Measurements from ENCODE around the gene EYA3. TPM values are rescaled to one million over a fixed set of nuclear protein-coding genes. Genes with fewer than 3 reads are reported as not detected.

Gene EYA3
- total RNA-seq, 1 donor, result 21.9 TPM

DNA sequence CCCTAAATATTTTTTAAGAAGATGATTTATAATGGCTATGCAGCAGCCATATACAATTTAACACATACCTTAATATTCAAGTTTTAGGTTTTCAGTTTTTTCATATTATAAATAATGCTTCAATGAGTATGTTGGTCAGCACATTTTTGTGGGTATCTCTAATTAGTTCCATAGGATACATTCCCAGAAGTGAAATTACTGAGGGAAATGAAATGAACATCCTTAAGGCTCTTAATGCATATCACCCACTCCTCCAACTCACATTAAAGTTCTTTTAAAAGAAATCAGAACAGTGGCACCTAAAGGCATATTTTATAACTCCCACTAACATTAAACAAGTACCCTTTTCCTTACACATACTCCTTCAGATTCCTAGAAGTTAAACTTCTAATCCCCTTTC is 56.1 kb downstream of the EYA3 start:
- no peak for TF ChIP-seq CTCF (IDR thresholded peaks at IDR 0.05; ENCODE audit: insufficient read depth, low read length)
- H3K4me3 ChIP-seq (ENCODE audit: low read depth, low read length), result no peak overlapping the region
- no peak for DNase-seq (ENCODE audit: low read depth)

DNA sequence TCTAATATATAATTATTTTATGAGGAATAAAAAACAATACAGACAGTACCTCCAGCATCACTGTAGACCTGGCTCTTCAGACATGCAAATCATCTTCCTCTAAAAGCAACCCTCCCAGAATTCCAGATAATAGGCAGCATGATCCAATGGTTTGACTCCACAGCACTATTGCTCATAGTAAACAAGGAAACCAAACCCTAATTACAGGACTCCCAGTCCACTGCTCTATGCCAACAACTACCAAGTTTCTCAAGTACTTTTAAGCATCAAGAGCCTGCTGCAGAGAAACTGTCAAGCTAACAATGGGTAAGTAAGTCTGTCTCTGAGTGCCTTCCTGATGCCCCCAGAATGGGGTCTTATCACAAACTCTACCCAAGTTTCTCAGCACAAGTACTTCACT is 57.2 kb downstream of the EYA3 start:
- peak; percentile 18 for DNase-seq (ENCODE audit: low read depth)
- no peak overlapping the region for H3K4me3 ChIP-seq (ENCODE audit: low read depth, low read length)
- no peak for TF ChIP-seq CTCF (IDR thresholded peaks at IDR 0.05; ENCODE audit: insufficient read depth, low read length)

GRCh38 chr1:28028873-28029654 is 59.3 kb downstream of the EYA3 start:
- no peak for TF ChIP-seq CTCF (IDR thresholded peaks at IDR 0.05; ENCODE audit: insufficient read depth, low read length)
- DNase-seq (ENCODE audit: low read depth), result peak; percentile 49
- no peak overlapping the region for H3K4me3 ChIP-seq (ENCODE audit: low read depth, low read length)

- TF ChIP-seq CTCF (IDR thresholded peaks at IDR 0.05; ENCODE audit: insufficient read depth, low read length), result no peak
- H3K4me3 ChIP-seq (ENCODE audit: low read depth, low read length), result no peak overlapping the region
Observed at GRCh38 chr1:28027660-28028059, 60.8 kb downstream of the EYA3 start.

GRCh38 chr1:28027238-28027637 is 61.2 kb downstream of the EYA3 start:
- H3K4me3 ChIP-seq (ENCODE audit: low read depth, low read length), result no peak overlapping the region
- DNase-seq (ENCODE audit: low read depth), result no peak
- TF ChIP-seq CTCF (IDR thresholded peaks at IDR 0.05; ENCODE audit: insufficient read depth, low read length), result no peak

More at GRCh38 chr1:28027660-28028059, 60.8 kb downstream of the EYA3 start:
- no peak for DNase-seq (ENCODE audit: low read depth)

DNA sequence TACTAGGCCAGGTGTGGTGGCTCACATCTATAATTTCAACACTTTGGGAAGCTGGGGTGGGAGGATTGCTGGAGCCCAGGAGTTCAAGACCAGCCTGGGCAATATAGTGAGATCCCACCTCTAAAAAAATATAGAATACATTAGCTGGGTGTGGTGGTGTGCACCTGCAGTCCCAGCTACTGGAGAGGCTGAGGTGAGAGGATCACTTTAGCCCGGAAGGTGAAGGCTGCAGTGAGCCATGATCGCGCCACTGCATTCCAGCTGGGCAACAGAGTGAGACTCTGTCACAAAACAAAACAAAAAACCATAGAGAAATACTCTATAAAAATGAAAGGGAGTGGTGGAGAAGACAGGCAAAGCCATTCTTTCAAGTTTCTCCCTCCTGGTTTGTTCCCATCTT is 62.1 kb downstream of the EYA3 start:
- no peak overlapping the region for H3K4me3 ChIP-seq (ENCODE audit: low read depth, low read length)
- no peak for DNase-seq (ENCODE audit: low read depth)
- TF ChIP-seq CTCF (IDR thresholded peaks at IDR 0.05; ENCODE audit: insufficient read depth, low read length), result no peak

GRCh38 chr1:28021064-28021463 is 67.3 kb downstream of the EYA3 start:
- no peak overlapping the region for H3K4me3 ChIP-seq (ENCODE audit: low read depth, low read length)
- TF ChIP-seq CTCF (IDR thresholded peaks at IDR 0.05; ENCODE audit: insufficient read depth, low read length), result no peak
- DNase-seq (ENCODE audit: low read depth), result no peak

All from fibroblast of the aortic adventitia (primary cell).